HG03378 (cell line): ENCODE data around the gene MB21D2.
A peak's percentile ranks its signal among the peaks of the same experiment; 100 is the strongest.
"Not testable (repeated sequence)": the region's sequence is repeated elsewhere in the genome, so short reads cannot be mapped to it uniquely, and the experiment has no call there.

Experiments used
- ATAC-seq: cut with Tn5 transposase; IDR thresholded peaks from one replicate; pipeline ENCODE4 v1.9.1; 2021; ENCODE audit warnings: mild to moderate bottlenecking, moderate library complexity; ENCODE audit not compliant: unreplicated experiment

MB21D2 gene

GRCh38 chr3:192917404-192918274 lies at the start of gene MB21D2:
TSS of gene MB21D2 (minus strand) at chr3:192917856. CDS start at chr3:192917840, 16 bp downstream.
- peak; percentile 57 for ATAC-seq

GRCh38 chr3:192964959-192965719 lies 47.5 kb upstream of the MB21D2 start:
- ATAC-seq, result not testable (repeated sequence)

- ATAC-seq, result no peak
These were observed 42.1 kb upstream of the MB21D2 start for GRCh38 chr3:192959773-192960172.

- ATAC-seq, result no peak
These were observed 40.7 kb upstream of the MB21D2 start for GRCh38 chr3:192958219-192958872.

- no peak for ATAC-seq
These were observed 39.9 kb upstream of the MB21D2 start for GRCh38 chr3:192957441-192958021.

GRCh38 chr3:192953926-192954325 lies 36.3 kb upstream of the MB21D2 start:
- no peak for ATAC-seq

- ATAC-seq, result no peak
These were observed 29.8 kb upstream of the MB21D2 start for GRCh38 chr3:192947421-192947820.

- no peak for ATAC-seq
These were observed 25.7 kb upstream of the MB21D2 start for GRCh38 chr3:192943393-192943792.

GRCh38 chr3:192942625-192943024 lies 25.0 kb upstream of the MB21D2 start:
- no peak for ATAC-seq

GRCh38 chr3:192940129-192940528 lies 22.5 kb upstream of the MB21D2 start:
- ATAC-seq, result no peak

GRCh38 chr3:192935441-192935840 lies 17.8 kb upstream of the MB21D2 start:
- no peak for ATAC-seq

- no peak for ATAC-seq
These were observed 16.3 kb upstream of the MB21D2 start for GRCh38 chr3:192933779-192934460.

- no peak for ATAC-seq
These were observed 15.6 kb upstream of the MB21D2 start for GRCh38 chr3:192933259-192933658.

GRCh38 chr3:192931825-192932224 lies 14.2 kb upstream of the MB21D2 start:
- ATAC-seq, result no peak

GRCh38 chr3:192930577-192930976 lies 12.9 kb upstream of the MB21D2 start:
- no peak for ATAC-seq

- ATAC-seq, result no peak
These were observed 12.3 kb upstream of the MB21D2 start for GRCh38 chr3:192929755-192930547.

- no peak for ATAC-seq
These were observed 11.5 kb upstream of the MB21D2 start for GRCh38 chr3:192929146-192929545.

GRCh38 chr3:192928720-192929119 lies 11.1 kb upstream of the MB21D2 start:
- ATAC-seq, result no peak

GRCh38 chr3:192928016-192928415 lies 10.4 kb upstream of the MB21D2 start:
- ATAC-seq, result no peak

GRCh38 chr3:192927016-192927415 lies 9.4 kb upstream of the MB21D2 start:
- ATAC-seq, result no peak
